Fibroblast of upper back skin (primary cell): ENCODE results near the gene CFLAR.
"Not testable (repeated sequence)": the region's sequence is repeated elsewhere in the genome, so short reads cannot be mapped to it uniquely, and the experiment has no call there.

ENCODE experiments used
- DNase-seq: peaks from one replicate; pipeline ENCODE4 v3.0.0-alpha.2; 2013

Gene CFLAR

DNA sequence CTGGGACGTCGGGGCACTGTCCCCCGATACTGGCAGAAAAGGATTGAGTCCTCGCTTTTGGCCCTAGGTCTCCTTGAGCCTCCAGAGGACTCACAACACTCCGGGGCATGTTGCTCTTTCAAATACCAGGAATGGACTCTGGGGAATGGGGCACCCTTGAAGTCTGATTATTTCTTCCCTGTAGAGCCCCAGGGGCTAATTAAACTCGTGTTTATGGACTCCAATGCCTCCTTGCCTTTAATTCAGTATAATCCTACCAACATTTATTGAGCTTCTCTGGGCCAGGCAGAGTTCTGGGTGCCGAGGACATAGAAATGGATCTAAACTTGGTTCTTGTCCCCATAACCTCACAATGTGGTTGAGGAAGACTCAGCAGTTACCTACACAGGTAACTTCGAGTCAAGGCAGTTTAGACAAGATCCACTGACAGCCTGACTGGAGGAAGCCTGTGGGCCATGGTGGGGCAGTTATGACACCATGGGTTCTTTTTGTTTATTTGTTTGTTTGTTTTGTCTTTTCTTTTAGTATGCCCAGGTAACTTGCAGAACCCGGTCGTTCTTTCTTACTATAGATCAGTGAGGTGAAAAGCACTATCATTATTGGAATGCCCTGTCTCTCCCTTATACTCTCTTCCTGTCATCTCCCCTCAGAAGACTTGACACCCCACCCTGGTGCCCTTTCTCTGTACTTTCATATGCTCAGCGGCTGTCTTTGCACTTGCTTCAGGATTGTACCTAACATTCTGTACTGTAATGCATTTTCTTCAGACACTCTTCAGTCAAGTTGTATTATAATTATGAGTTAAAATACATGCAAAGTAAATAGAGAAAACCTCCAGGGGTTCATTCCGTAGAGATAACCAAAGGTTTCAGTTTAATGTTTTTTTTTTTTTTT lies 3.2 kb downstream of the CFLAR start:
- no peak for DNase-seq

DNA sequence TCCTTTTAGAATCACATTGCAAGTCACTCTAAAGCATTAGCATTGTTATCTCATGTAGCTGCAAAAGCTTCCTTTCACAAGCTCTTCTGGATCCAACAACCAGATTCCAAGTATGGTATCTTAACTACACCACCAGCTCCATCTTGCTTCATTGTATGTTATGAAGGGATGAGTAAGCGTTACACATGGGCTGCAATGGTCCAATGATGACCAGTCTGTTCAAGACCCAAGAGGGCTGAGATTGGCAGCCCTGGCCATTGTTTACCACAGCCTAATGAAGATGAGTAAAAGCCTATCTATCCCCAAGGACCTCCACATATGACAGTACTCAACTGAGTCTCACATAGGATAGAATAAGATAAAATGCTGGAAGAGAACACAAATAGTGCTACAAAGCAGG lies 6.3 kb downstream of the CFLAR start:
- DNase-seq = no peak

DNA sequence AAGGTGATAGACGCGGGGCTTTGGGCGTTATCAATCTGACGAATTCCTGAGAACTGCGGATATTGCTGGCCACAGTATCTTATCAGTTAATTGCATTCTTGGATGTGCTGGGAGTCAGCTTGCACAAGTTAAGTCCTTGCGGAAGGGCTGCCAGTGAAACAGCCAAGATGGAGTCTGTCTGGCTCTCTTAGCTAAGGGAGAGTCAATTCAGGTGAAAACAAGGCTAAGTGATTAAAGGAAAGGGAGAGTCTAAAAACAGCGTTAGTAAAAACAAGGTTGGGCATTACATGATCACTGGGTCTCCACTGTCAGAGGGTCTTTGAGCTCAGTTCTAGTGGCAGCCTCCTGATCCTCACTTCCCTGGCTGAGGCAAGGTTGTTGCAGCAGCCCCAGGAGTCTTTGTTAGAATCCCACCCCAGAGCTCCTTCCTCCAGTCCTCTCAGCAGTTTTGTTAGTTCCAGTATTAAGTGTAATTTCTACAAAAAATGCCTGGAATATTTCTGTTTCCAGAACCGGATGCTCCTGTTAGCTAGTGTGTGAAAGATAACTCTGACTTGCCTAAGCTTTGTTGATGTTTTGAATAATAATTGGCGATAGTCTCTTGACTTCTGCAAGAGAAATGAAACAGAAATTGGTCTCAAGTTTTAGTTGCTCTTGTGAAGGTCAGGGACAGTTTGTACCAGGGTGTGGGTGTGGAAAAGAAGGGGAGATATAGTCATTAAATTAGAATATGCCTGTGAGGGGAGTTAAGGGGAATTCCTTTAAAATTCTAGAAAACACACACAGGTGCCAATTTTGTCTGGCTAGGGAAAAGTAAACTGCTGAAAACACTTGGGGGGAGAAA lies 10.6 kb downstream of the CFLAR start:
- DNase-seq = peak; percentile 49

DNA sequence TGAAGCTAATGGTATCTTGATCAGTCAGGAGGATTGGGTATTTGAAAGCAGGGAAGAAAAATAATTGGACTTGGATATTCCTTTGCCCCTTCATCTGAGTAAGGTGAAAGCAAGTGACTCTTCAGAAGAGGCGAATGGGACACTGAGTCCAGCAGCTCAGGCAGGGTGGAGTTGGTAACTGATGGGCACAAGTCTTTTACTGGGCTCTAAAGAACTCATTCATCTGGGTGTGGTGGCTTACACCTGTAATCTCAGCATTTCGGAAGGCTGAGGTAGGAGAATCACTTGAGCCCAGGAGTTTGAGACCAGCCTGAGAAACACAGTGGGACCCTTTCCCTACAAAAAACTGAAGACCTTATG lies 11.2 kb downstream of the CFLAR start:
- DNase-seq = no peak

DNA sequence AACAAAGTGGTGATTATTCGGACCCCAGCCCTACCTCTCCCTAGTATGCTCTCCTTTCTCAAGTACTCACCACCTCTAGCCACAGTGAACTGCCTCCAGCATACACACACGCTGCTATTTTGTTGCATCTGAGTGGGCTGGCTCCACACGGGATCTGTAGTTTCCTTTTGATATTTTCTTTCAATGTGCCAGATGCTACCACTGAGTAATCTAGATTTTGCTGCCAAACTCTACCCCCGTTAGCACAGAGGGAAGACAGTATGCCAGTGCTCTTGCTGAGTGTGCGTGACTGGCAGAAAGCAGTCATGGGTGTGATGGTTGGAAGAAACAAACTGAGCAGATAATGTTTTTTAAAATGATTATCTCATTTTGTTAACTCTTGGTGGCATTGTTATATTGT lies 11.6 kb downstream of the CFLAR start:
- peak; percentile 41 for DNase-seq

- no peak for DNase-seq
These were observed 12.1 kb downstream of the CFLAR start for GRCh38 chr2:201128033-201128432.

DNA sequence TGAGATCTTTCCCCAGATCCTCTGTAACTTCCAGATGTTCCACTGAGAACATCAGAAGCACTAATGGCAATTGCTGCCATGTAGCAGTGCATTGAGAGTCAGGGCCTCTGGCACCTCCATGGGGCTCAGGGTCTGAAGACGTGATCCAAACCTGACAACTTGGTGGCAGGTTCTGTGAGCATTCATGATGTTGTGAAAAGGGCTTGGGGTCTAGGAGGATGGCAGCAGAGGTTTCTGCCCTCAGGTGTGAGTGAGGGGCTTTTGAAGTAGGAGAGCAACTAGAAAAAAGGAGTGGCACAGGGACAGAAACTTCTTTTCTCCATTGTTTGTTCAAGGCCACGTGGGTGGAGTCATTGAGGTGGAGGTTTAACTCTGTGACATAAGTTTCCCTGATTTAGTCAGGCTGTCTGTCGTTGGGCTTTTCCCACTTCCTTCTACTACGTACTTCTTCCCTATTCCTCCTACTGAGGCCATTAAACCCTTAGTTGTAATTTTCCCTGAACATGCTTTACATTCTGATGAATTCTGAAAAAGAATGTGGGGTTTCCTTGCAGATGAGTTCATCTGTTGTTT lies 13.1 kb downstream of the CFLAR start:
- DNase-seq = peak; percentile 83

GRCh38 chr2:201130524-201131186 lies 14.7 kb downstream of the CFLAR start:
- peak; percentile 78 for DNase-seq

DNA sequence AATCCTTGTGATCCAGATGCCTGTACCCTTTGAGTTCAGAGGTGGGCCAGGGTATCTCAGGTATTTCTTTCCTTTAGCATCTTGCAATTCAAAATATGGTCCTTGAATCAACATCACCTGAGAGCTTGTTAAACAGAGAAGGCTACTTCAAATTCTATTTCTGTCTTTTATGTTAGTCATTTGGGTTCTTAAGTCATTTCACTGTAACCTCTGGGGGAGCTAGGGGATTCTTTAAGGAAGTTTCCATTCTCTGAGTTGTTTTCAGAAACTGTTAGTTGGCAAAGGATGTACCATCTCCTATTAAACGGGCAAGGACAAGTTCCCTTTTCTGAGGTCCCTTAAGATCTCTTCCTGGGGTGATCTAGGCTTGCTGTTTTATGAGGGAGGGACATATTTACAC lies 16.6 kb downstream of the CFLAR start:
- no peak for DNase-seq

GRCh38 chr2:201135386-201135785 lies 19.4 kb downstream of the CFLAR start:
- no peak for DNase-seq

- DNase-seq = no peak
These were observed 20.9 kb downstream of the CFLAR start for GRCh38 chr2:201136889-201137321.

GRCh38 chr2:201137505-201138400 lies 21.8 kb downstream of the CFLAR start:
- no peak for DNase-seq

- DNase-seq = no peak
These were observed 22.5 kb downstream of the CFLAR start for GRCh38 chr2:201138401-201138970.

DNA sequence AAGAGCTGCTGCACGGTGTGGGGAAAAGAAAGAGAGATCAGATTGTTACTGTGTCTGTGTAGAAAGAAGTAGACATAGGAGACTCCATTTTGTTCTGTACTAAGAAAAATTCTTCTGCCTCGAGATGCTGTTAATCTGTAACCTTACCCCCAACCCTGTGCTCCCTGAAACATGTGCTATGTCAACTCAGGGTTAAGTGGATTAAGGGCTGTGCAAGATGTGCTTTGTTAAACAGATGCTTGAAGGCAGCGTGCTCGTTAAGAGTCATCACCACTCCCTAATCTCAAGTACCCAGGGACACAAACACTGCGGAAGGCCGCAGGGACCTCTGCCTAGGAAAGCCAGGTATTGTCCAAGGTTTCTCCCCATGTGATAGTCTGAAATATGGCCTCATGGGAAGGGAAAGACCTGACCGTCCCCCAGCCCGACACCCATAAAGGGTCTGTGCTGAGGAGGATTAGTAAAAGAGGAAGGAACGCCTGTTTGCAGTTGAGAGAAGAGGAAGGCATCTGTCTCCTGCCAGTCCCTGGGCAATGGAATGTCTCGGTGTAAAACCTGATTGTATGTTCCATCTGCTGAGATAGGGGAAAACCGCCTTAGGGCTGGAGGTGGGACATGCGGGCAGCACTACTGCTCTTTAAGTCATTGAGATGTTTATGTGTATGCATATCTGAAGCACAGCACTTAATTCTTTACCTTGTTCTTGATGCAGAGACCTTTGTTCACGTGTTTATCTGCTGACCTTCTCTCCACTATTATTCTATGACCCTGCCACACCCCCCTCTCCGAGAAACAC lies 23.2 kb downstream of the CFLAR start:
- DNase-seq = not testable (repeated sequence)

DNA sequence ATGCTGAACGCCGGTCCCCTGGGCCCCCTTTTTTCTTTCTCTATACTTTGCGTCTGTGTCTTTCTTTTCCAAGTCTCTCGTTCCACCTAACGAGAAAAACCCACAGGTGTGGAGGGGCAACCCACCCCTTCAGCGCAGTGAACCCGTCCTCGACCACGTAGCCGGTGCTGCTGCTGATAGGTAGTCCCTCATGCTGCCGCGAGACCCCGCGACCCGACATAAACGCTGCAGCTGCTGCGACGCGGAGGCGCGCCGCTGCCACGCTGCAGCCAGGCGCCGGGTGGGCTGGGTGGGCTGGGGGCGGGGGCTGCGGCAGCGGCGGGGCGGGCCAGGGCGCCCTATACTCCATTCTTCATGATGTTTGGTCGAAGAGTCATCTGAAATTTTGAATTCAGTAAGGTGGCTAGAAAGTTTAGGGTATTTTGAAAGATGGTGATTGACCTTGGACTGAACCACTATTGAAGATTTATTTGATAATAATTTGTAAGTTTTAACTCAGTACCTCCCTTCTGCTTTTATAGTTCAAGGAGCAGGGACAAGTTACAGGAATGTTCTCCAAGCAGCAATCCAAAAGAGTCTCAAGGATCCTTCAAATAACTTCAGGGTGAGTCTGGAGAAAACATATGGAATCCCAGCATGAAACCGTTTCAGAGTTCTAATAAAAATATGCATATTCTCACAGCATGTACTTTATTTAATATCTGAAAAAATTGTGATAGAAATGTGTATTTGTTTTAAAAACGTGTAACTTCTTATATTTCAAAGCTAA lies 24.1 kb downstream of the CFLAR start:
- DNase-seq = peak; percentile 63

DNA sequence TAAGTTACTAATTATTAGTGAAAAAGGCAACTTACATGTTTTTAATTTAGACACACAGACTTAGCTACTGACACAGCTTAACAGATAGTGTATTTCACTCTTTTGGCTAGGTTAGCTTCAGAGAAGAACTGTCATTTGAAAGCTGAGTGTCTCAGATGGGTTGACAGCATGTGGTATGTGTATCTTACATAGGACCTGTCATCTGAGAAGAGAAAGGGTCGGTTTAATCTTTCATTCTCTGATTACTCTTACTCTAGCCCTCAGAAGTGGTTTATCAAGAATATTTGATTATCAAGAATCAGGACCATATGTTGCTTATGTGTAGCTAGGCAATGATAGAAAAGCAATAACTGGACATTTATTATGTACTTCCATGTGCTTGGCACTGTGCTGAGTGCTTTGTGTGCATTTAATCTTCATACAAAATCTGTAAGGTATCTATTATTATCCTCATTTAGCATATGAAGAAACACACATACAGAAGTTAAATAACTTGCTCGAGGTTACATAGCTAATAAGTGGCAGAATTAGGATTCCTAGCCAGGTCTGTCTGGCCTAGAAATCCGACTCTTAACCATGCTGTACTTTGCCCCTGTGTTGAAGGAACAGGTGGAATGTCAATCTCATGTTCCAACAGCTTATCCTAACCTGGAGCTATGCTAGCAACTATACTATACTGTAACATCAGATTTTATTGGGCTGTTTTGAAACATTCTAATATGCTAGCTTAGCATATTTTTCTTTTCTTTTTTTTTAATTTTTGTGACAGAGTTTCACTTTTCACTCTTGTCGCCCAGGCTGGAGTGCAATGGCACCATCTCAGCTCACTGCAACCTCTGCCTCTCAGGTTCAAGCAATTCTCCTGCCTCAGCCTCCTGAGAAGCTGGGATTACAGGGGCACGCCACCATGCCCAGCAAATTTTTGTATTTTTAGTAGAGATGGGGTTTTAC lies 28.4 kb downstream of the CFLAR start:
- DNase-seq = no peak

DNA sequence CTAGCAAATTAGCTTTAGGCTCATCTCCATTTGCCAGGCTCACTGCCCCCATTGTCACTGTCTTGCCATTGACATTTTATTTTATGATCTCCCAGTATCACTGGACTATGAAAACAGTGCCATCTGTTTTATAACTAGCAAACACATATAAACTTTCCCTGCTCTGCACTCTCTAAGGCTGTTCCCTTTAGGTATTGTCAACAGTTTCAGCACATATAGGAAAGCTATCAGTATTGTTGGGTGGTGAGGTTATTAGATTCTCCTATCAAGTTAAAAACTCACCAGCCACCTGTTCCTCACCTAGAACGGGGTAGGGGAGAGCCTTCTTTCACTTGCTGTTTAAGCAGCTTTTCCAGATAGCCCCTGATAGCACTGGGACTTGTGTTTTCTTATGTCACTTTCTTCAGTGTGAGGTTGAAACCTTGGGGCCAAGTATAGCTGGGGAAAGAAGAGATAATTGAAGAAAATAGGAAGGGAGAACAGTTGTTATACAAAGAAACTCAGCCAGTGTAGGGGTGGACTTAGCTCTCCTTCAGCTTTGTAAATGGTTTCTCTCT lies 32.5 kb downstream of the CFLAR start:
- no peak for DNase-seq

DNA sequence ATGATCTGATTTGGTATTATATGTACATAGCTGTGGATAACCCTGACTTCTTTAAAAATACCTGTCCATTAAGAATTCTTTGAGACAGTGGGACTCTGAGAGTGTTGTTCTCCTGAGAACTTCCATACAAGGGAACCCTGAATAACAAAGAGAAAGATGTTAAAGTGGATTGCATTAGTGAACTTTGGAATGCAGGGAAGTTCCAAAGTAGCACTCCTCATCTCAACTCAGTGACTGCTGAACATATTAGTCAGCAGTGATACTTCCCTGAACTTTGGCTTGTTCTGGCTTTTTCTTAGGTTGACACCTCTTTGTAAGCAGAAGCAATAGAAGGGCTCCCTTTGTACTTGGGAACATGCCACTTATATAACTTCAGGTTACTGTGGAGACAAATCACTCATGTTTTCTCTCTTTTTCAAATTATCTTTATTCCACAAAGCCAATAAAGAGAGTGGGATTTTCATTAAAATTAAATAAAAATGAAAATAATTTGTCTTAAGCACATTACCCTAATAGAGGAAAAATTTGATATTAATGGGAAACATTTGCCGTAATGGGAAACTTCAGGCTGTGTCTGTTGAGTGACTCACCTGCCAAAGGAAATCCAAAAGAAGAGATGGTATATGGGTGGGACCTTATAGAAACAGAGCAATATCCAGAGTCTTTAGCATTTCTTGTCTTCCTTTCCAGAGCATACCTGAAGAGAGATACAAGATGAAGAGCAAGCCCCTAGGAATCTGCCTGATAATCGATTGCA lies 33.3 kb downstream of the CFLAR start:
- DNase-seq = peak; percentile 90
